HCT116 (cell line): ENCODE results near the gene FALEC. TPM values are rescaled to one million over a fixed set of nuclear protein-coding genes. Genes with fewer than 3 reads are reported as not detected.

Source experiments
- ATAC-seq: fragments of 200-7000 bp; cut with Tn5 transposase; 2 replicates; pipeline ENCODE4 v1.9.1; 2020; ENCODE audit warnings: mild to moderate bottlenecking, moderate library complexity
- BruUV-seq: library from RNA; stranded (reverse); fragments of 400-500 nt; replicated peaks from 2 replicates; lab custom pipeline; 2021; lab: Mats Ljungman, UMichigan
- CTCF ChIA-PET: fragments of 300-600 bp; sonication (Branson Sonifier 250); formaldehyde crosslinking; loops from one replicate; lab custom pipeline; 2021; ENCODE audit warnings: antibody characterized with exemption; lab: Charles Lee
- POLR2A ChIA-PET: fragments of 300-600, 350-600 bp; sonication (Branson Sonifier 250); formaldehyde crosslinking; loops from one replicate; lab custom pipeline; 2021; ENCODE audit warnings: antibody characterized with exemption; lab: Charles Lee
- RAD21 ChIA-PET, 2 experiments: fragments of 300-600 bp; sonication (Branson Sonifier 250); formaldehyde crosslinking; loops; one replicate each; lab custom pipeline; 2023; ENCODE audit warnings: low total read pairs in 2 of 2; ENCODE audit not compliant: uncharacterized antibody in 2 of 2, unreplicated experiment in 2 of 2, low non-redundant PET in 1 of 2; lab: Charles Lee
- DNase-seq: peaks from one replicate; pipeline ENCODE4 v3.0.0-alpha.2; 2010; ENCODE audit warnings: low read depth, low spot score
- H2AFZ ChIP-seq: fragments of 200-600 bp; shearing (Covaris generic), sonication (generic); 2 replicates; pipeline ENCODE4 v1.6.1; 2017; ENCODE audit warnings: low read depth, mixed run types, mixed read lengths, antibody characterized with exemption, low read length; ENCODE audit not compliant: poor library complexity, severe bottlenecking
- H3K27ac ChIP-seq: 2 replicates; pipeline ENCODE4 v1.5.1; 2012; ENCODE audit warnings: low read depth, low read length
- H3K27me3 ChIP-seq: fragments of 200-600 bp; sonication (generic); 2 replicates; pipeline ENCODE4 v1.6.1; 2016; ENCODE audit warnings: mixed run types, low read length, mixed read lengths; ENCODE audit not compliant: insufficient read depth
- H3K36me3 ChIP-seq, 2 experiments: fragments of 200-500 bp in 1 of 2; fragments of 200-600 bp in 1 of 2; sonication (Bioruptor generic) in 1 of 2; sonication (generic) in 1 of 2; 2 replicates each; pipeline versions ENCODE4 v1.5.1 to v1.6.1; 2014 to 2016; ENCODE audit warnings: low read length in 2 of 2, inconsistent platforms in 1 of 2, mixed read lengths in 1 of 2, mixed run types in 1 of 2; ENCODE audit not compliant: insufficient read depth in 2 of 2, control insufficient read depth in 1 of 2
- H3K4me1 ChIP-seq, 2 experiments: fragments of 200-600 bp in 1 of 2; sonication (generic) in 1 of 2; 2 replicates each; pipeline versions ENCODE4 v1.5.1 to v1.6.1; 2012 to 2017; ENCODE audit warnings: low read length in 2 of 2, inconsistent platforms in 1 of 2, mild to moderate bottlenecking in 1 of 2, mixed read lengths in 1 of 2, mixed run types in 1 of 2, moderate library complexity in 1 of 2; ENCODE audit not compliant: insufficient read depth in 2 of 2, control insufficient read depth in 1 of 2
- H3K4me2 ChIP-seq: fragments of 200-600 bp; sonication (generic); 2 replicates; pipeline ENCODE4 v1.6.1; 2017; ENCODE audit warnings: mixed run types, low read length, mixed read lengths
- H3K4me3 ChIP-seq, 2 experiments: fragments of 200-600 bp in 1 of 2; sonication (generic) in 1 of 2; replicated peaks in 1 of 2; 2 replicates each; pipeline ENCODE4 v1.5.1; 2011 to 2016; ENCODE audit warnings: low read length in 2 of 2, control low read depth in 1 of 2, low read depth in 1 of 2, mild to moderate bottlenecking in 1 of 2, mixed read lengths in 1 of 2, mixed run types in 1 of 2
- H3K79me2 ChIP-seq: fragments of 200-600 bp; sonication (generic); 2 replicates; pipeline ENCODE4 v1.6.1; 2017; ENCODE audit warnings: mild to moderate bottlenecking, mixed run types, low read length, moderate library complexity, mixed read lengths; ENCODE audit not compliant: insufficient read depth
- H3K9ac ChIP-seq: fragments of 200-600 bp; sonication (generic); 2 replicates; pipeline ENCODE4 v1.6.1; 2016; ENCODE audit warnings: low read length, mixed read lengths
- H3K9me2 ChIP-seq: fragments of 200-600 bp; sonication (generic), shearing (Covaris generic); 2 replicates; pipeline ENCODE4 v1.6.1; 2017; ENCODE audit warnings: mixed run types, mild to moderate bottlenecking, moderate library complexity; ENCODE audit not compliant: insufficient read depth
- H3K9me3 ChIP-seq, 2 experiments: fragments of 200-500 bp in 1 of 2; fragments of 200-600 bp in 1 of 2; sonication (Bioruptor generic) in 1 of 2; sonication (generic) in 1 of 2; 2 replicates each; pipeline ENCODE4 v1.6.1; 2014 to 2017; ENCODE audit warnings: low read length in 2 of 2, mixed read lengths in 2 of 2, inconsistent platforms in 1 of 2, low read depth in 1 of 2, mild to moderate bottlenecking in 1 of 2, mixed run types in 1 of 2, moderate library complexity in 1 of 2; ENCODE audit not compliant: control insufficient read depth in 1 of 2, insufficient read depth in 1 of 2
- H4K20me1 ChIP-seq: fragments of 200-600 bp; sonication (generic), shearing (Covaris generic); 2 replicates; pipeline ENCODE4 v1.6.1; 2017; ENCODE audit warnings: mixed run types, mild to moderate bottlenecking, moderate library complexity; ENCODE audit not compliant: insufficient read depth
- CTCF ChIP-seq, 3 experiments: fragments of 200-600 bp in 1 of 3; sonication (generic) in 1 of 3; IDR thresholded peaks in 2 of 3; conservative IDR thresholded peaks in 1 of 3; 2 replicates each; pipeline ENCODE4 v1.5.1; 2012 to 2017; ENCODE audit warnings: low read depth in 2 of 3, low read length in 2 of 3, antibody characterized with exemption in 1 of 3, borderline replicate concordance in 1 of 3, control low read depth in 1 of 3, mild to moderate bottlenecking in 1 of 3, mixed read lengths in 1 of 3, mixed run types in 1 of 3, moderate library complexity in 1 of 3; ENCODE audit not compliant: insufficient read depth in 1 of 3
- ELF1 ChIP-seq: IDR thresholded peaks from 2 replicates; pipeline ENCODE4 v1.6.1; 2012; ENCODE audit warnings: low read depth, borderline replicate concordance
- EZH2 ChIP-seq: fragments of 200-600 bp; sonication (generic); IDR thresholded peaks from 2 replicates; pipeline ENCODE4 v1.6.1; 2017; ENCODE audit warnings: antibody characterized with exemption, mixed run types
- JUND ChIP-seq: IDR thresholded peaks from 2 replicates; pipeline ENCODE4 v1.6.1; 2012
- POLR2AphosphoS5 ChIP-seq: IDR thresholded peaks from 2 replicates; pipeline ENCODE4 v1.6.1; 2011; ENCODE audit warnings: mild to moderate bottlenecking, low read depth, low read length, moderate library complexity
- SIN3A ChIP-seq: IDR thresholded peaks from 2 replicates; pipeline ENCODE4 v1.6.1; 2012; ENCODE audit warnings: low read depth
- SP1 ChIP-seq: IDR thresholded peaks from 2 replicates; pipeline ENCODE4 v1.6.1; 2012; ENCODE audit warnings: low read depth
- ZNF274 ChIP-seq: fragments of 200-500 bp; sonication (Bioruptor generic); IDR thresholded peaks from 2 replicates; pipeline ENCODE4 v1.6.1; 2014; ENCODE audit warnings: mild to moderate bottlenecking, low read depth, low read length, inconsistent platforms
- intact Hi-C: fragments of 100-400 bp; cut with micrococcal nuclease; formaldehyde crosslinking; loops from 2 replicates; pipeline ENCODE4 v1.10.0; 2022
- total RNA-seq: library from RNA; stranded (reverse); gene quantifications from one replicate; pipeline ENCODE4 v1.2.1, GENCODE V29; 2021; ENCODE audit not compliant: unreplicated experiment

FALEC gene
- total RNA-seq, 1 experiment from 2014 or later = 0.59 TPM

- no peak for TF ChIP-seq ZNF274
- no peak for TF ChIP-seq SP1
- no peak for TF ChIP-seq JUND
- no peak for TF ChIP-seq CTCF (IDR thresholded peaks at IDR 0.05 in 2 of 3, conservative IDR thresholded peaks at IDR 0.05 in 1 of 3; ENCODE audit: borderline replicate concordance in 1 of 3, insufficient read depth in 1 of 3, low read depth in 2 of 3, low read length in 2 of 3)
- TF ChIP-seq POLR2AphosphoS5 = no peak; the same call in 1 of the 2 replicates
- no peak for TF ChIP-seq ELF1
- TF ChIP-seq EZH2 = no peak
- no peak for TF ChIP-seq SIN3A
- ChIA-PET CTCF (no interaction called here), RAD21 (no interaction called here), POLR2A (interaction anchor here (1.5 to 1.6 kb wide), 3 partner anchors 9 to 28 kb away, joined by 3 to 5 read pairs (median 4); no protein-coding TSS in a partner anchor)
- peak overlapping the region; percentile 86 for H3K4me2 ChIP-seq
- peaks cover 35 to 58% of the 10 kb centered on the region in 2 experiments for H3K36me3 ChIP-seq
- H3K79me2 ChIP-seq = peaks cover 82% of the 10 kb centered on the region
- H3K4me1 ChIP-seq = peaks cover 33 to 65% of the 10 kb centered on the region in 2 experiments
- intact Hi-C loops = loop anchor here (5.0 kb wide), 1 partner anchor 400 kb away; no protein-coding TSS in a partner anchor
- no peak overlapping the region for H2AFZ ChIP-seq
- DNase-seq (no peak), ATAC-seq (no peak)
- H3K27ac ChIP-seq = no peak overlapping the region
- H3K4me3 ChIP-seq = peak overlapping the region; percentile 71 to 80; a peak in 2 of 4 replicates
- no peaks in the 10 kb centered on the region for H3K27me3 ChIP-seq
- no peaks in the 10 kb centered on the region for H3K9me3 ChIP-seq
- H4K20me1 ChIP-seq = peaks cover 58% of the 10 kb centered on the region
- H3K9me2 ChIP-seq = no peaks in the 10 kb centered on the region
- peak overlapping the region; percentile 86 for H3K9ac ChIP-seq
- no TSS peak for BruUV-seq
Measured at GRCh38 chr1:150576794-150577556, 61.4 kb downstream of the FALEC start.
